ENCODE measurements around the gene OR8H3. TPM values are rescaled to one million over a fixed set of nuclear protein-coding genes. Genes with fewer than 3 reads are reported as not detected.
"Not testable (repeated sequence)": the region's sequence is repeated elsewhere in the genome, so short reads cannot be mapped to it uniquely, and the experiment has no call there.

OR8H3 gene, protein sequence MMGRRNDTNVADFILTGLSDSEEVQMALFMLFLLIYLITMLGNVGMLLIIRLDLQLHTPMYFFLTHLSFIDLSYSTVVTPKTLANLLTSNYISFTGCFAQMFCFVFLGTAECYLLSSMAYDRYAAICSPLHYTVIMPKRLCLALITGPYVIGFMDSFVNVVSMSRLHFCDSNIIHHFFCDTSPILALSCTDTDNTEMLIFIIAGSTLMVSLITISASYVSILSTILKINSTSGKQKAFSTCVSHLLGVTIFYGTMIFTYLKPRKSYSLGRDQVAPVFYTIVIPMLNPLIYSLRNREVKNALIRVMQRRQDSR
- total RNA-seq (not detected), polyA plus RNA-seq (not detected)
- long read RNA-seq, donor 1, result 0 reads
- long read RNA-seq, donor 2, result 0 reads
- long read RNA-seq, donor 3, result 0 reads
- long read RNA-seq, donor 4, result 0 reads
- long read RNA-seq, donor 5, result 0 reads
- long read RNA-seq, donor 6, result 0 reads
- long read RNA-seq, donor 7, result 0 reads
- long read RNA-seq, donor 8, result 0 reads
- long read RNA-seq, donor 9, result 0 reads
- long read RNA-seq, donor 10, result 0 reads

DNA sequence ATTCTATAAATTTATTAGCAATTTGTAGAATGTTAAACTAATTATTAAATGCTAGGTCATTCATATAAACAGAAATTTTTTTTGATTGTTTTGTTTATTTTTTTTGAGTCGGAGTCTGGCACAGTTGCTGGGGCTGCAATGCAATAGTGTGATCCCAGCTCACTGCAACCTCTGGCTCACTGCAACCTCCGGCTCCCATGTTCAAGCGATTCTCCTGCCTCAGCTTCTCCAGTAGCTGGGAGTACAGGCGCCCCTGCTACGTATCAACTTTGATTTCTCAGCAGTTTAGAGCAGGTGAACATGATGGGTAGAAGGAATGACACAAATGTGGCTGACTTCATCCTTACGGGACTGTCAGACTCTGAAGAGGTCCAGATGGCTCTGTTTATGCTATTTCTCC lies at the start of gene OR8H3:
Gene OR8H3 (plus strand): TSS at position 301 of the 400 bp plus-strand sequence. CDS start 0 bp downstream, at position 301.
- Histone ChIP-seq H3K27me3 (ENCODE audit: control insufficient read depth in 2 of 2, insufficient read depth in 1 of 2, low read length in 1 of 2) (no peaks in the 10 kb centered on the region), H3K36me3 (ENCODE audit: control insufficient read depth in 2 of 2, insufficient read depth in 2 of 2, low read length in 1 of 2) (no peaks in the 10 kb centered on the region), H3K27ac (ENCODE audit: low read depth in 1 of 2, low read length in 1 of 2) (no peak within 1 kb of the TSS), H3K9me3 (ENCODE audit: control insufficient read depth in 2 of 2, insufficient read depth in 1 of 2, low read length in 1 of 2) (no peaks in the 10 kb centered on the region), H3K4me3 (ENCODE audit: low read length in 2 of 2) (no peak within 1 kb of the TSS), H3K4me1 (ENCODE audit: control insufficient read depth in 2 of 2, insufficient read depth in 2 of 2, low read length in 2 of 2) (no peaks in the 10 kb centered on the region)
- DNase-seq (ENCODE audit: low read depth in 6 of 9, low spot score in 9 of 9), result no peak
- WGBS, result 93% methylated on average over 6 of the region's 6 CpGs

DNA sequence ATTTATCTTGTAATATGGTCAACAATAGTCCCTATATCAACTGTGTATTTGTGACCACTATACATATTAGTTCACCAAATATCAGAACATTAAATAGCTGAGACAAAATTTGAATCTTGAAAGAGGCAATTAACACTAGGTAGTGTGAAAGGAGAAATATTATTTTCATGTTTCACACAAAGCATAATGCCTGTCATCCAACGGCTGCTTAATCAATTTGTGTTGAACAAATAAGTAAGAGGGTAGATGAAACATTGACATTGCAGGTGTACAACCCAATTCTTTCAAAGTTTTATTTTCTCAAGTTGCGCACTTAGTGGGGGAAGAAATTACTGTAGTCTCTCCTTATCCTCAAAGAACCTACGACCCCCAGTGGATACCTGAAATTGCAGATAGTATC lies 32.5 kb upstream of the OR8H3 start:
- no peaks in the 10 kb centered on the region for H3K4me1 ChIP-seq (ENCODE audit: control insufficient read depth in 2 of 2, insufficient read depth in 2 of 2, low read length in 2 of 2)
- H3K27ac ChIP-seq (ENCODE audit: low read depth in 1 of 2, low read length in 1 of 2), result no peak overlapping the region
- H3K4me3 ChIP-seq (ENCODE audit: low read length in 2 of 2), result no peak overlapping the region
- WGBS, result 80% methylated on average over 3 of the region's 3 CpGs
- no peaks in the 10 kb centered on the region for H3K36me3 ChIP-seq (ENCODE audit: control insufficient read depth in 2 of 2, insufficient read depth in 2 of 2, low read length in 1 of 2)
- H3K9me3 ChIP-seq (ENCODE audit: control insufficient read depth in 2 of 2, insufficient read depth in 1 of 2, low read length in 1 of 2), result peaks cover 0 to 3% of the 10 kb centered on the region in 2 donors
- no peak for DNase-seq (ENCODE audit: low read depth in 6 of 9, low spot score in 9 of 9)
- H3K27me3 ChIP-seq (ENCODE audit: control insufficient read depth in 2 of 2, insufficient read depth in 1 of 2, low read length in 1 of 2), result no peaks in the 10 kb centered on the region

DNA sequence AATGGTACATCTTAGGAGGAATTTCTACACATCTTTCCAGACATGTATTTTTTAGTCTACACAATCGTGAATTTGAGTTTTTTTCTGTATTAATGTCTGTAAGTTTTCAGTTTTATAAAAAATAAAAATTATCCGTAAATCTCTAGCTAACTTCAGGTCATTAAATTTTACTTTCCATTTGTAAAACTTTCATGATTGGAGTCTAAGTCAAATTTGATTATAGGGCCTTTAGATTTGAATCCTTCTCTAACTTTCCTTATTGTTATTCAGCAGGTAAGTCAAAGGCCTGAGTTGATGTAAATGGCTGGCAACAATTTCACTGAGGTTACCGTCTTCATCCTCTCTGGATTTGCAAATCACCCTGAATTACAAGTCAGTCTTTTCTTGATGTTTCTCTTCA lies 29.2 kb upstream of the OR8H3 start, which contains the start of gene OR8I2:
Gene OR8I2 (plus strand): TSS at position 301 of the 400 bp plus-strand sequence. CDS start 0 bp downstream, at position 301.
- H3K9me3 ChIP-seq (ENCODE audit: control insufficient read depth in 2 of 2, insufficient read depth in 1 of 2, low read length in 1 of 2), result no peaks in the 10 kb centered on the region
- WGBS, result 64% methylated on average over 3 of the region's 3 CpGs
- no peaks in the 10 kb centered on the region for H3K4me1 ChIP-seq (ENCODE audit: control insufficient read depth in 2 of 2, insufficient read depth in 2 of 2, low read length in 2 of 2)
- H3K27me3 ChIP-seq (ENCODE audit: control insufficient read depth in 2 of 2, insufficient read depth in 1 of 2, low read length in 1 of 2), result no peaks in the 10 kb centered on the region
- no peak within 1 kb of the TSS for H3K27ac ChIP-seq (ENCODE audit: low read depth in 1 of 2, low read length in 1 of 2)
- H3K36me3 ChIP-seq (ENCODE audit: control insufficient read depth in 2 of 2, insufficient read depth in 2 of 2, low read length in 1 of 2), result no peaks in the 10 kb centered on the region
- DNase-seq (ENCODE audit: low read depth in 6 of 9, low spot score in 9 of 9), result no peak
- no peak within 1 kb of the TSS for H3K4me3 ChIP-seq (ENCODE audit: low read length in 2 of 2)

DNA sequence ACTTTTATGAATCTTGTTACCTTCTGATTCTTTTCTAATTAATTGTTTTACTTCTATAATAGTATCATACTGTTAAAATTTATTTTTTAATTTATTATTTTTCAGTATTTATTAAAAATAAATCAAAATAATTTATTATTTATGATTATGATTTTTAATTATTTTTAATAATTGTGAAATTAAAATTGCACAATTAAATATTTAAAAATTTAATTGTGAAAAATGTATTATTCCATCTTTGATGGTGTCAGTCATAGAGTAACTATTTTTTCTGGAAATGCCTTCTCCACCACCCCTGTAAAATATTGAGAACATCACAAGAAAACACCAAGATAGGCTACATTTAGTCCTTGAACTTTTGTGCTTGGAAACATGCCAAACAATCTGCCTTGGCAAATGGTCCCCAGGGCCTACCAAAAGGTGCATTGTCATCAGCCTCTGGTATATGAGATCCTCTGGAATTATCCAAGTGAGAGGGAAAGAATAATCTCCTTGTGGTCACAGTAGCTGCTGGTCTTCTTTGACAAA lies 18.9 kb upstream of the OR8H3 start, which contains the start of gene OR8H2:
Gene OR8H2 (plus strand): TSS at position 478 of the 528 bp plus-strand sequence. CDS start 1,356 bp downstream, outside the sequence.
- H3K9me3 ChIP-seq (ENCODE audit: control insufficient read depth in 2 of 2, insufficient read depth in 1 of 2, low read length in 1 of 2), result no peaks in the 10 kb centered on the region
- no peaks in the 10 kb centered on the region for H3K4me1 ChIP-seq (ENCODE audit: control insufficient read depth in 2 of 2, insufficient read depth in 2 of 2, low read length in 2 of 2)
- H3K4me3 ChIP-seq (ENCODE audit: low read length in 2 of 2), result no peak within 1 kb of the TSS
- no peak for DNase-seq (ENCODE audit: low read depth in 6 of 9, low spot score in 9 of 9)
- no peaks in the 10 kb centered on the region for H3K27me3 ChIP-seq (ENCODE audit: control insufficient read depth in 2 of 2, insufficient read depth in 1 of 2, low read length in 1 of 2)
- no peak within 1 kb of the TSS for H3K27ac ChIP-seq (ENCODE audit: low read depth in 1 of 2, low read length in 1 of 2)
- H3K36me3 ChIP-seq (ENCODE audit: control insufficient read depth in 2 of 2, insufficient read depth in 2 of 2, low read length in 1 of 2), result no peaks in the 10 kb centered on the region

DNA sequence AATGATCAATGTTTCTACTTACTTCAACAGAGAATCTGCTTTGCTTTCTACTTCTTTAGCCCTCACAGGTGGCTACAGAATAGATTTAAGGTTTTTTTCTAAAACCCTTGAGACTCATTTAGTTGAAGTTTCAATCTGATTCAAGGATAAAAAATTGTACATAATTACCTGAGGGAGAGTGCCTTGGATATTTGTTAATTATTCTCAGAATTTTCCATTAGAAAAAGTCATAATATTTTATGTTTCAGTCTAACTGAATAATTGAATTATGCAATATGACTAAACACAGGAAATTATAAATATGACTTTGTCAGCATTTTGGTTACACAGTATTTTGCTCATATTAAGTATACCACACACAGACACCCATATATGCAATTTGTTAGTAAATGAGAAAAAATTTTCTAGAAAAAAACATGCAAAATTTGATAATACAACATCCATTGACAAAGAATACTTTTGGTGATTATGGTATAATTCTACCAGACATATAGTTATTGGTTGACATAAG lies 18.0 kb downstream of the OR8H3 start, which contains the start of gene OR8J3:
Gene OR8J3 (minus strand): TSS at position 51 of the 511 bp plus-strand sequence. CDS start 2,483 bp downstream, outside the sequence.
- Histone ChIP-seq H3K36me3 (ENCODE audit: control insufficient read depth in 2 of 2, insufficient read depth in 2 of 2, low read length in 1 of 2) (no peaks in the 10 kb centered on the region), H3K27me3 (ENCODE audit: control insufficient read depth in 2 of 2, insufficient read depth in 1 of 2, low read length in 1 of 2) (no peaks in the 10 kb centered on the region), H3K27ac (ENCODE audit: low read depth in 1 of 2, low read length in 1 of 2) (no peak within 1 kb of the TSS), H3K4me3 (ENCODE audit: low read length in 2 of 2) (no peak within 1 kb of the TSS), H3K4me1 (ENCODE audit: control insufficient read depth in 2 of 2, insufficient read depth in 2 of 2, low read length in 2 of 2) (no peaks in the 10 kb centered on the region), H3K9me3 (ENCODE audit: control insufficient read depth in 2 of 2, insufficient read depth in 1 of 2, low read length in 1 of 2) (peaks cover 0 to 4% of the 10 kb centered on the region in 2 donors)
- DNase-seq (ENCODE audit: low read depth in 6 of 9, low spot score in 9 of 9), result no peak

DNA sequence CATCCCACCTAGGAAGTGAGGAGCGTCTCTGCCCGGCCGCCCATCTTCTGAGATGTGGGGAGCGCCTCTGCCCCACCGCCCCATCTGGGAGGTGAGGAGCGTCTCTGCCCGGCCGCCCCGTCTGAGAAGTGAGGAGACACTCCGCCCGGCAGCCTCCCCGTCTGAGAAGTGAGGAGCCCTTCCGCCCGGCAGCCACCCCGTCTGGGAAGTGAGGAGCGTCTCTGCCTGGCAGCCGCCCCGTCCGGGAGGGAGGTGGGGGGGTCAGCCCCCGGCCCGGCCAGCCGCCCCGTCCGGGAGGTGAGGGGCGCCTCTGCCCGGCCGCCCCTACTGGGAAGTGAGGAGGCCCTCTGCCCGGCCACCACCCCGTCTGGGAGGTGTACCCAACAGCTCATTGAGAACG lies 21.5 kb downstream of the OR8H3 start:
- not testable (repeated sequence) for DNase-seq (ENCODE audit: low read depth in 6 of 9, low spot score in 9 of 9); H3K9me3 ChIP-seq (ENCODE audit: control insufficient read depth in 2 of 2, insufficient read depth in 1 of 2, low read length in 1 of 2)
- 92% methylated on average over 30 of the region's 30 CpGs for WGBS

DNA sequence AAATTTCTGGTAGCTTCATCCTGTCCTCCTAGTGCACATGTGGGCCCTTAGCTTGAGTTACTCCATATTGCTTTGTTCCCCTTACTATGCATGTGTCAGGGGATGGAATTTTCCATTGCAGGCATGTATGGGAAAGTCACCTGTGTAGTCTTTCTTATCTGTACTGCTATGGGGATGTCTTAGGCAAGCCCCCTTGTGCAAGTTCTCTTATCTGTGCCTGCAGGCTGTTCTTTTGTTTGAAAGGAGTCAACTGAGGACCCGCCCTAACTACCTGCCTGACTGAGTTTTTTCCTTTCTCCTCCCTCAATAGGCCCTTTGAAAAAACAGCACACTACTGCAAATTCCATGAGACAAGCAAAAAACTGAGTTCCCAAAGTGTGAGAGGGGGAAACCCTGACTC lies 29.2 kb downstream of the OR8H3 start:
- H3K9me3 ChIP-seq (ENCODE audit: control insufficient read depth in 2 of 2, insufficient read depth in 1 of 2, low read length in 1 of 2), result peaks cover 3 to 18% of the 10 kb centered on the region in 2 donors
- no peaks in the 10 kb centered on the region for H3K4me1 ChIP-seq (ENCODE audit: control insufficient read depth in 2 of 2, insufficient read depth in 2 of 2, low read length in 2 of 2)
- 90% methylated on average over 1 of the region's 1 CpG for WGBS
- DNase-seq (ENCODE audit: low read depth in 6 of 9, low spot score in 9 of 9), result no peak
- H3K4me3 ChIP-seq (ENCODE audit: low read length in 2 of 2), result no peak overlapping the region
- H3K27ac ChIP-seq (ENCODE audit: low read depth in 1 of 2, low read length in 1 of 2), result no peak overlapping the region
- H3K27me3 ChIP-seq (ENCODE audit: control insufficient read depth in 2 of 2, insufficient read depth in 1 of 2, low read length in 1 of 2), result no peaks in the 10 kb centered on the region
- H3K36me3 ChIP-seq (ENCODE audit: control insufficient read depth in 2 of 2, insufficient read depth in 2 of 2, low read length in 1 of 2), result no peaks in the 10 kb centered on the region

More for the DNA sequence above, 21.5 kb downstream of the OR8H3 start:
- not testable (repeated sequence) for H3K4me3 ChIP-seq (ENCODE audit: low read length in 2 of 2); H3K27ac ChIP-seq (ENCODE audit: low read depth in 1 of 2, low read length in 1 of 2); H3K36me3 ChIP-seq (ENCODE audit: control insufficient read depth in 2 of 2, insufficient read depth in 2 of 2, low read length in 1 of 2); H3K4me1 ChIP-seq (ENCODE audit: control insufficient read depth in 2 of 2, insufficient read depth in 2 of 2, low read length in 2 of 2); H3K27me3 ChIP-seq (ENCODE audit: control insufficient read depth in 2 of 2, insufficient read depth in 1 of 2, low read length in 1 of 2)

DNA sequence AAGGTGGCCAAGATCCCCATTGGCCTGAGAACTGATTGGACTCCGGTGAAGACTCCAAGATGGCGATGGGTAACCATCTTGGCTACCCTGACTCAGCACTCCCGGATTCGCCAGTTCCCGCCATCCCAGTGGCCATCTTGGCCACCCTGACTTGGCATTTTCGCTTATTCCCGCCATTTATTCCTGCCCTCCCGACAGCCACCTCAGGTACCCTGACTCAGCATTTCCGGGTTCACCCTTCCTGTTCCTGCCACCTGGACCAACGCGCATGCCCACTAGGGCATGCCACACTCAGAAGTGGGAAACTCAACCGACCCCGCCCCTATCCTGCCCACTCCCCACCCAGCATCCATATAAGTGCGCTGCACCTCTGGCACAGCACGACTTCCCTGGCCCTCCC lies 30.2 kb downstream of the OR8H3 start:
- Histone ChIP-seq H3K4me1 (ENCODE audit: control insufficient read depth in 2 of 2, insufficient read depth in 2 of 2, low read length in 2 of 2) (no peaks in the 10 kb centered on the region), H3K36me3 (ENCODE audit: control insufficient read depth in 2 of 2, insufficient read depth in 2 of 2, low read length in 1 of 2) (no peaks in the 10 kb centered on the region), H3K27ac (ENCODE audit: low read depth in 1 of 2, low read length in 1 of 2) (no peak overlapping the region), H3K9me3 (ENCODE audit: control insufficient read depth in 2 of 2, insufficient read depth in 1 of 2, low read length in 1 of 2) (peaks cover 3 to 18% of the 10 kb centered on the region in 2 donors), H3K27me3 (ENCODE audit: control insufficient read depth in 2 of 2, insufficient read depth in 1 of 2, low read length in 1 of 2) (no peaks in the 10 kb centered on the region), H3K4me3 (ENCODE audit: low read length in 2 of 2) (no peak overlapping the region)
- DNase-seq (ENCODE audit: low read depth in 6 of 9, low spot score in 9 of 9), result no peak
- 96% methylated on average over 15 of the region's 15 CpGs for WGBS

DNA sequence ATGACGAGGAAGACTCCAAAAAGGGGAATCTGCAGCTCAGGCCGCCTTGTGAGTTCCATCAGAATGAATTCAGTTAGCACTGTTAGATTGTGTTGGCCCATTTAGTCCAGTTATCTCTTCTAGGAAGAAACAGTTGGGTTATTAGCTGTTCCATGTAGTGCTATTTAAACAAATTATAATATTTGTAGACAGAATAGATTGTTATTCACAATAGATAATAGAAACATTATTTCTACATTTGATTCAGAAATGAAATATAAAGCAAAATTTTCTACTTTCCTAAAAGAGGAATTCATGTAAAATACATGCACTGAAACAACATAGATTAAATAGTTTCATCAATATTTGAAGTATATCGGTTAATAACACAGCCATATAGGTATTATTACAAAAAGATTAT lies 38.0 kb downstream of the OR8H3 start, which contains the start of gene OR8K5:
Gene OR8K5 (minus strand): TSS at position 101 of the 400 bp plus-strand sequence. CDS start 0 bp downstream, at position 101.
- H3K36me3 ChIP-seq (ENCODE audit: control insufficient read depth in 2 of 2, insufficient read depth in 2 of 2, low read length in 1 of 2), result no peaks in the 10 kb centered on the region
- no peaks in the 10 kb centered on the region for H3K9me3 ChIP-seq (ENCODE audit: control insufficient read depth in 2 of 2, insufficient read depth in 1 of 2, low read length in 1 of 2)
- no peak within 1 kb of the TSS for H3K4me3 ChIP-seq (ENCODE audit: low read length in 2 of 2)
- H3K27me3 ChIP-seq (ENCODE audit: control insufficient read depth in 2 of 2, insufficient read depth in 1 of 2, low read length in 1 of 2), result no peaks in the 10 kb centered on the region
- no peak within 1 kb of the TSS for H3K27ac ChIP-seq (ENCODE audit: low read depth in 1 of 2, low read length in 1 of 2)
- DNase-seq (ENCODE audit: low read depth in 6 of 9, low spot score in 9 of 9), result no peak
- no peaks in the 10 kb centered on the region for H3K4me1 ChIP-seq (ENCODE audit: control insufficient read depth in 2 of 2, insufficient read depth in 2 of 2, low read length in 2 of 2)
- whole genome bisulfite sequencing, result 88% methylated on average over 3 of the region's 3 CpGs
